Chondrocyte (in vitro differentiated cells): ENCODE data around the gene CNR2. TPM values are rescaled to one million over a fixed set of nuclear protein-coding genes. Genes with fewer than 3 reads are reported as not detected.

ENCODE experiments used
- DNase-seq: peaks from one replicate; pipeline ENCODE4 v3.0.0; 2021; ENCODE audit warnings: mixed read lengths, low spot score
- H3K27ac Mint-ChIP-seq: one replicate; pipeline ENCODE4 v1.8.0; 2021; ENCODE audit warnings: mild to moderate bottlenecking, moderate library complexity, mixed read lengths; ENCODE audit not compliant: unreplicated experiment
- H3K27me3 Mint-ChIP-seq: 2 replicates; pipeline ENCODE4 v1.8.0; 2021; ENCODE audit warnings: low read depth, mixed read lengths
- H3K36me3 Mint-ChIP-seq: 2 replicates; pipeline ENCODE4 v1.8.0; 2021; ENCODE audit warnings: low read depth, mixed read lengths
- H3K4me1 Mint-ChIP-seq: 2 replicates; pipeline ENCODE4 v1.8.0; 2021; ENCODE audit warnings: low read depth, mild to moderate bottlenecking, mixed read lengths
- H3K4me3 Mint-ChIP-seq: one replicate; pipeline ENCODE4 v1.8.0; 2021; ENCODE audit warnings: mild to moderate bottlenecking, moderate library complexity, mixed read lengths; ENCODE audit not compliant: unreplicated experiment
- H3K9me3 Mint-ChIP-seq: 2 replicates; pipeline ENCODE4 v1.8.0; 2021; ENCODE audit warnings: low read depth, mixed read lengths
- CTCF ChIP-seq: fragments of 200-600 bp; sonication (generic); IDR thresholded peaks from 2 replicates; pipeline ENCODE4 v1.5.0; 2021; ENCODE audit warnings: antibody characterized with exemption, mild to moderate bottlenecking, moderate library complexity
- total RNA-seq: library from RNA; stranded (reverse); gene quantifications from 3 replicates; pipeline ENCODE4 v1.2.1, GENCODE V29; 2021

Gene CNR2
- total RNA-seq, 1 donor from 2014 or later: not detected

DNA sequence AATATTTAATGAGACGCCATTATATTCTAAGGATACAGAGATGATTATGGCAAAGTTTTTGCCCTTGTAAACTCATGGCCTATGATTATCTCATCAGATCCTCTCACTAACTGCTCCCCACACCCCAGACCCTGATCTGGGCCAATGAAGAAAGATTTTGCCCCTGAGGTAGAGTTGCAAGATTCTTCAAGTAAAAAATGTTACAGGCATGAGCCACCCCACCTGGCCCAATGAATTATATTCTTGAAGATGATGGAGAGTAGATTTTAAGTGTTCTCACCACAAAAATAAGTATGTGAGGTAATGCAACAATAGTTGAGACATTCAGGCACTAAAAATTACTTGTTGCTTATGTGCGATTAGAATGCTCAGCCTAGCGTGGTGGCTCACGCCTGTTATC, 1.8 kb upstream of the CNR2 start:
- no peak overlapping the region for H3K4me3 Mint-ChIP-seq
- no peak for TF ChIP-seq CTCF
- no peak overlapping the region for H3K27ac Mint-ChIP-seq
- no peaks in the 10 kb centered on the region for H3K9me3 Mint-ChIP-seq
- H3K4me1 Mint-ChIP-seq: peaks cover 3% of the 10 kb centered on the region
- H3K36me3 Mint-ChIP-seq: peaks cover 1% of the 10 kb centered on the region
- H3K27me3 Mint-ChIP-seq: peaks cover 10% of the 10 kb centered on the region
- DNase-seq: no peak

DNA sequence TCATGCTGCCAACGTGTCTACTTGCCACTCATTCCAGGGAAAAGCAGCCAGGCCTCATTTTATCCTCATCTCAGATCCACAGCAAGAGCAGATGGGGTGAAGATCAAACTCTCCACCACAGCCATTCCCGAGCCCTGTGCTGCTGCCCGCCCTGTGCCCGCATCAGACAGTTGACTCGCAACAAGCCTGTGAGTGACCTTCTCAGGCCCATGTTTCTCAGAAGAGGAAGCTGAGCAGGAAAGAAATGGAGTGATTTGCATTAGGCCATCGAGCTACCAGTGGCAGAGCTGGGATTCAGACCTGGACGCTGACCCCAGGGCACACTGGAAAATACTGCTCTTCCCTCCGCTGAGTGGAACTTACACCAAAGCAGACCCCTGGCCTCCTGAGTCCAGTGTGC, 1.2 kb downstream of the CNR2 start:
- Mint-ChIP-seq H3K36me3 (peaks cover 1% of the 10 kb centered on the region), H3K4me3 (no peak overlapping the region), H3K27me3 (peaks cover 21% of the 10 kb centered on the region), H3K27ac (peak overlapping the region; percentile 11), H3K9me3 (no peaks in the 10 kb centered on the region), H3K4me1 (no peaks in the 10 kb centered on the region)
- no peak for DNase-seq
- TF ChIP-seq CTCF: no peak

DNA sequence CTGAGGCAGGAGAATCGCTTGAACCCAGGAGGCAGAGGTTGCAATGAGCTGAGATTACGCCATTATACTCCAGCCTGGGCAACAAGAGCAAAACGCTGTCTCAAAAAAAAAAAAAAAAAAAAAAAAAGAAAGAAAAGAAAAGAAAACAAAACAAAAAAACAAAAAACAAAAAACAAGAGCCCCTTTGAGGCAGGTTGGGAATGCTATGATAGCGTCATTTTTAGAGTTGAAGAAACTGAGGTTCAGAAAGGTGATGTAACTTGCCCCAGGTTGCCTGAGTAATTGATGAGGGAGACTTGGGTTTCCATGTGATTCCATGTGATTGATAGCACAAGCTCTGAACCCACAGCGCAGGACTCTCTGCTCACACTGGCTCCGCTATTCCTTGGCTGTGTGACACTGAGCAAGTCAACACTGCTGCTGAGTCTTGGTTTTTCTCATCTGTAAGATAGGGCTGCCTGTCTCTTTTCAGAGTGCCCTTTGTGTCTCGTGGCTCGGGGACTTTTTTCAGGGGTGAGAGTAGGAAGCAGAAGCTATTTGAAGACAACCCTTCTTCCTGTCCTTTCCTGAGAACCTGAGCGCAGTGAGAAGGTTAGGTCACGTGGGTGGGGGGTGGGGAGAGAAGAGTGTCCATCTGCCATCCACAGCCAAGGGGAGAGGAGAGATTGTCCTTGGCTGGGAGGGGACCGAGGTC, 2.5 kb downstream of the CNR2 start:
- Mint-ChIP-seq H3K27ac (no peak overlapping the region), H3K9me3 (no peaks in the 10 kb centered on the region), H3K27me3 (peaks cover 26% of the 10 kb centered on the region), H3K4me3 (no peak overlapping the region), H3K36me3 (peaks cover 1% of the 10 kb centered on the region), H3K4me1 (no peaks in the 10 kb centered on the region)
- DNase-seq: no peak
- no peak for TF ChIP-seq CTCF

DNA sequence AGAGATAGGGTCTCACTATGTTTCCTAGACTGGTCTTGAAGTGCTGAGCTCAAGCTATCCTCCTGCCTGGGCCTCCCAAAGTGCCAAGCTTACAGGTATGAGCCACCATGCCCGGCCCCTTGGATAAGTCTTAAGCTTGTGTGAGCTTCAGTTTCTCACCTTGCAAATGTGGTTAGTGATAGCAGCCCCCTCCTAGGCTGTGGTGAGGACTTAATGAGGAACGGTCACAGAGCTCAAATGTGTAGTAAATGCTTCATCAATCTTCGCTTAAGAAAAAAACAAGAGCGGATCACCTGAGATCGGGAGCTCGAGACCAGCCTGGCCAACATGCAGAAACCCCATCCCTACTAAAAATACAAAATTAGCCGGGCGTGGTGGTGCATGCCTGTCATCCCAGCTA, 3.0 kb downstream of the CNR2 start:
- Mint-ChIP-seq H3K36me3 (peaks cover 1% of the 10 kb centered on the region), H3K27ac (no peak overlapping the region), H3K4me1 (no peaks in the 10 kb centered on the region), H3K4me3 (no peak overlapping the region), H3K27me3 (peaks cover 29% of the 10 kb centered on the region), H3K9me3 (no peaks in the 10 kb centered on the region)
- DNase-seq: no peak
- TF ChIP-seq CTCF: no peak

DNA sequence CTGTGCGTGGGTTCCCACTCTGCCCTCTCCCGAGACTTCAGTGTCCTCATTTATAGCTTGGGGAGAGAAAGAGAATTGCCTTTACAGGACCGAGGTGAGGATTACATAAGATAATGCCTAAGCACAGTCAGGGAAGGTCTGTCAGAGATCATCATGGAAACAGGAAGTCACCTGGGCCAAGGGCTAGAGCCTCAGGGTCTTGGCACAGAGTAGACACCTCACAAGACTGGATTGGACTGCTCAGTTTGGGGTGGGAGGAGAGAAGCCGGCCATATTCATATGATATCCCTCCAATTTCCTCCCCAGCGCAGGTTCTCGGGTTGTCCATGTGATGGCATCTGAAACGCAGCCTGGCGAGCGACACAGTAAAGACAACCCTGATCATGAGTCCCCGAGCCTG, 3.8 kb downstream of the CNR2 start:
- Mint-ChIP-seq H3K36me3 (peaks cover 1% of the 10 kb centered on the region), H3K27ac (no peak overlapping the region), H3K4me3 (no peak overlapping the region), H3K27me3 (peaks cover 34% of the 10 kb centered on the region), H3K9me3 (no peaks in the 10 kb centered on the region), H3K4me1 (no peaks in the 10 kb centered on the region)
- no peak for TF ChIP-seq CTCF
- no peak for DNase-seq
